Heart left ventricle (tissue), 16 donors: ENCODE data around the gene TRAF2. TPM values are rescaled to one million over a fixed set of nuclear protein-coding genes. Genes with fewer than 3 reads are reported as not detected.

Source experiments
- ATAC-seq, 4 donors: fragments of 200-7000 bp; cut with Tn5 transposase; one replicate each; pipeline ENCODE4 v1.9.1; 2020 to 2022; ENCODE audit warnings: moderate library complexity in 4 of 4, mild to moderate bottlenecking in 3 of 4, moderate number of reproducible peaks in 1 of 4
- DNase-seq, 5 donors: peaks; one replicate each; pipeline ENCODE4 v3.0.0-alpha.2; 2020
- H3K27ac ChIP-seq, 12 donors: fragments of 200-600 bp; sonication (generic) in 4 of 12; one replicate each; pipeline versions ENCODE4 v1.5.0 to v1.8.0; 2016 to 2022; ENCODE audit warnings: mild to moderate bottlenecking in 2 of 12
- H3K27me3 ChIP-seq, 9 donors: fragments of 200-600 bp; sonication (generic) in 2 of 9; one replicate each; pipeline versions ENCODE4 v1.5.1 to v1.8.0; 2016 to 2022; ENCODE audit warnings: mild to moderate bottlenecking in 3 of 9
- H3K36me3 ChIP-seq, 9 donors: fragments of 200-600 bp; sonication (generic) in 2 of 9; one replicate each; pipeline versions ENCODE4 v1.5.0 to v1.8.0; 2018 to 2022; ENCODE audit warnings: mild to moderate bottlenecking in 2 of 9
- H3K4me1 ChIP-seq, 12 donors: fragments of 200-600 bp; sonication (generic) in 4 of 12; one replicate each; pipeline versions ENCODE4 v1.5.0 to v1.8.0; 2016 to 2022; ENCODE audit warnings: mild to moderate bottlenecking in 3 of 12
- H3K4me3 ChIP-seq, 12 donors: fragments of 200-600 bp; sonication (generic) in 4 of 12; one replicate each; pipeline versions ENCODE4 v1.5.0 to v1.8.0; 2017 to 2022; ENCODE audit warnings: mild to moderate bottlenecking in 9 of 12, moderate library complexity in 4 of 12
- H3K9me3 ChIP-seq, 12 donors: fragments of 200-600 bp; sonication (generic) in 4 of 12; one replicate each; pipeline versions ENCODE4 v1.5.0 to v1.8.0; 2016 to 2022; ENCODE audit warnings: mild to moderate bottlenecking in 1 of 12
- CTCF ChIP-seq, 12 donors: fragments of 200-600 bp; sonication (generic) in 4 of 12; IDR thresholded peaks; one replicate each; pipeline versions ENCODE4 v1.5.0 to v1.8.0; 2018 to 2022; ENCODE audit warnings: antibody characterized with exemption in 12 of 12, mild to moderate bottlenecking in 5 of 12
- POLR2A ChIP-seq, 2 donors: fragments of 450-650 bp; IDR thresholded peaks; one replicate each; pipeline ENCODE4 v1.6.1; 2017; ENCODE audit warnings: antibody characterized with exemption in 2 of 2, mild to moderate bottlenecking in 2 of 2, moderate library complexity in 2 of 2
- WGBS, 4 donors: extraction: QIAGEN DNeasy Blood & Tissue Kit in 2 of 4; methylation state at CpG; one replicate each; pipeline versions ENCODE4 v1.1.5 to v1.1.7; 2013 to 2018; 5-methylcytosine and 5-hydroxymethylcytosine counted together
- intact Hi-C, 10 donors: fragments of 100-400 bp; cut with DNase I; formaldehyde crosslinking; loops; one replicate each; pipeline versions ENCODE4 v1.11.1 to v1.14.2; 2022
- polyA plus RNA-seq, 2 donors: library from polyadenylated mRNA; stranded (reverse); fragments of 200-250 nt; gene quantifications; one replicate each; pipeline ENCODE4 v1.2.3, GENCODE V29; 2013
- total RNA-seq, 9 donors: library from RNA; depleted of rRNA in 2 of 9; stranded (reverse); fragments of >200 nt in 2 of 9; fragmentation: NEBNext Ultra II Directional in 3 of 9; extraction: Animal tissue kit (Norgen Biotek cat#: 25700) in 3 of 9; gene quantifications; one replicate each; pipeline versions ENCODE4 v1.1.0 to v1.2.4, GENCODE V29; 2016 to 2023
- donor health status: ischemic (EF 13 %, LVEDD 7.1; RV severe dilation, severe dysfunction).
- donor health status: healthy with polysubstance abuse.
- donor health status: DM: no; HTN: yes; CAD: no.
- donor health status: DM: no; HTN: no; CAD: no.
- donor health status: ischemic (EF 25% LVEDD 6.9; RV normal size, moderate dysfunction).
- donor health status: ischemic (EF 25% LVEDD 5.7; RV mildly dilated, moderate dysfunction).
- donor health status: healthy.
- donor health status: DM: yes; HTN: yes; CAD: no.
- donor health status: ischemic (EF 35%, LVEDD 5.7; RV mildly dilated, moderate dysfunction).
- donor health status: nonischemic (EF 11% LVEDD 7.7; RV severe dilation, severe dysfunction).
- donor health status: DM: yes; HTN: yes; CAD: no.
- donor health status: PGD.
- donor health status: ischemic (EF 29% LVEDD 5.4; RV normal size, mild dysfunction).
- donor health status: nonischemic (EF 23%, LVEDD 6.1; RV moderate dilation, normal function).

TRAF2 gene
- total and polyA plus RNA-seq, 11 donors: 6.3 to 28.3 (median 9.4) TPM

- Histone ChIP-seq H3K4me3 (no peak overlapping the region), H3K27ac (peak overlapping the region; percentile 47 to 98 (median 84)), H3K36me3 (peaks cover 7 to 48% (median 32%) of the 10 kb centered on the region in 9 donors), H3K4me1 (peaks cover 7 to 40% (median 21%) of the 10 kb centered on the region in 12 donors), H3K27me3 (no peaks in the 10 kb centered on the region), H3K9me3 (no peaks in the 10 kb centered on the region)
- TF ChIP-seq CTCF (IDR thresholded peaks at IDR 0.05) (no peak), POLR2A (IDR thresholded peaks at IDR 0.05) (no peak)
- WGBS, 4 donors: 69 to 77% (median 76%) methylated on average over 20 to 28 of the region's 28 CpGs
- no peak for DNase-seq
- no peak for ATAC-seq
- intact Hi-C loops: loop anchor here in 2 of 10 donors (5.0 to 10.0 kb wide), 2 partner anchors 37 to 55 kb away; partner anchors contain the start of gene TRAF2 (in 1 of the 2)
These were observed 53.2 kb downstream of the TRAF2 start for GRCh38 chr9:136939431-136939995.

- DNase-seq (peak; percentile 84 to 95 (median 87)), ATAC-seq (peak; percentile 77 to 88 (median 84))
- WGBS, 4 donors: 46 to 64% (median 51%) methylated on average over 7 to 16 of the region's 16 CpGs
- Histone ChIP-seq H3K27ac (peak overlapping the region; percentile 47 to 98 (median 84)), H3K4me1 (peaks cover 7 to 44% (median 23%) of the 10 kb centered on the region in 12 donors), H3K36me3 (peaks cover 7 to 48% (median 32%) of the 10 kb centered on the region in 9 donors), H3K9me3 (no peaks in the 10 kb centered on the region), H3K27me3 (no peaks in the 10 kb centered on the region), H3K4me3 (peak overlapping the region in 1 of 12 donors; percentile 18)
- intact Hi-C loops: loop anchor here in 9 of 10 donors (2.0 to 10.0 kb wide), 11 partner anchors 38 to 148 kb away; partner anchors contain the start of genes PHPT1 (in 4 of the 9), EDF1 (in 3 of the 9), TMEM141 (in 3 of the 9) and MAMDC4 (in 2 of the 9)
- TF ChIP-seq POLR2A (IDR thresholded peaks at IDR 0.05): no peak
- no peak for TF ChIP-seq CTCF (IDR thresholded peaks at IDR 0.05)
These were observed 53.7 kb downstream of the TRAF2 start for GRCh38 chr9:136939996-136940525.

- peaks cover 7 to 48% (median 32%) of the 10 kb centered on the region in 9 donors for H3K36me3 ChIP-seq
- peak overlapping the region in 1 of 12 donors; percentile 18 for H3K4me3 ChIP-seq
- no peak for DNase-seq
- intact Hi-C loops: loop anchor here in 8 of 10 donors (2.0 to 5.0 kb wide), 10 partner anchors 38 to 148 kb away; partner anchors contain the start of genes PHPT1 (in 4 of the 8), EDF1 (in 3 of the 8), TMEM141 (in 3 of the 8) and MAMDC4 (in 2 of the 8)
- 88 to 94% (median 91%) methylated on average over 29 to 42 of the region's 42 CpGs for WGBS, 4 donors
- no peak for ATAC-seq
- peaks cover 7 to 46% (median 24%) of the 10 kb centered on the region in 12 donors for H3K4me1 ChIP-seq
- peak overlapping the region in 11 of 12 donors; percentile 58 to 98 (median 86) for H3K27ac ChIP-seq
- TF ChIP-seq CTCF (IDR thresholded peaks at IDR 0.05) (no peak), POLR2A (IDR thresholded peaks at IDR 0.05) (no peak)
- H3K27me3 ChIP-seq: no peaks in the 10 kb centered on the region
- no peaks in the 10 kb centered on the region for H3K9me3 ChIP-seq
These were observed 54.4 kb downstream of the TRAF2 start for GRCh38 chr9:136940526-136941230.
